ENCODE results near the gene MRM2.

DNA sequence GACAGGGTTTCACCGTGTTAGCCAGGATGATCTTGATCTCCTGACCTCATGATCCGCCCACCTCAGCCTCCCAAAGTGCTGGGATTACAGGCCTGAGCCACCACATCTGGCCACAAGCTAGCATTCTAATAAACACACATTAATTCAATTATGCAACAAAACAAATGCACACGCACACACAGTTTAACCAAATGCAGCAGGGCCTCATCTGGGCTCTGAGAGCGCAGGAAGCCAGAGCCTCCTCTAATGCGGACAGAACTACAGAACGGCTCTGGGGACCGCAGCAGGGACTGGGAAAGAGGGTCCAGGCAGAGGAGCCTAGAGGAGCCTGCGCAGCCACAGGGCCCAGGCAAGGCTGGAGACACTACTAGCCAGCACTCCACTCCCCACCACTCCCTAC is 13.1 kb downstream of the MRM2 start:
- TF ChIP-seq, protein P1, sequence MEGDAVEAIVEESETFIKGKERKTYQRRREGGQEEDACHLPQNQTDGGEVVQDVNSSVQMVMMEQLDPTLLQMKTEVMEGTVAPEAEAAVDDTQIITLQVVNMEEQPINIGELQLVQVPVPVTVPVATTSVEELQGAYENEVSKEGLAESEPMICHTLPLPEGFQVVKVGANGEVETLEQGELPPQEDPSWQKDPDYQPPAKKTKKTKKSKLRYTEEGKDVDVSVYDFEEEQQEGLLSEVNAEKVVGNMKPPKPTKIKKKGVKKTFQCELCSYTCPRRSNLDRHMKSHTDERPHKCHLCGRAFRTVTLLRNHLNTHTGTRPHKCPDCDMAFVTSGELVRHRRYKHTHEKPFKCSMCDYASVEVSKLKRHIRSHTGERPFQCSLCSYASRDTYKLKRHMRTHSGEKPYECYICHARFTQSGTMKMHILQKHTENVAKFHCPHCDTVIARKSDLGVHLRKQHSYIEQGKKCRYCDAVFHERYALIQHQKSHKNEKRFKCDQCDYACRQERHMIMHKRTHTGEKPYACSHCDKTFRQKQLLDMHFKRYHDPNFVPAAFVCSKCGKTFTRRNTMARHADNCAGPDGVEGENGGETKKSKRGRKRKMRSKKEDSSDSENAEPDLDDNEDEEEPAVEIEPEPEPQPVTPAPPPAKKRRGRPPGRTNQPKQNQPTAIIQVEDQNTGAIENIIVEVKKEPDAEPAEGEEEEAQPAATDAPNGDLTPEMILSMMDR (IDR thresholded peaks at IDR 0.05), result no peak
- TF ChIP-seq POLR2A (IDR thresholded peaks at IDR 0.05), result no peak

All from Peyer's patch (tissue), 4 donors.